ENCODE results near the gene HOXA5.
A peak's percentile ranks its signal among the peaks of the same experiment; 100 is the strongest.

Gene HOXA5

DNA sequence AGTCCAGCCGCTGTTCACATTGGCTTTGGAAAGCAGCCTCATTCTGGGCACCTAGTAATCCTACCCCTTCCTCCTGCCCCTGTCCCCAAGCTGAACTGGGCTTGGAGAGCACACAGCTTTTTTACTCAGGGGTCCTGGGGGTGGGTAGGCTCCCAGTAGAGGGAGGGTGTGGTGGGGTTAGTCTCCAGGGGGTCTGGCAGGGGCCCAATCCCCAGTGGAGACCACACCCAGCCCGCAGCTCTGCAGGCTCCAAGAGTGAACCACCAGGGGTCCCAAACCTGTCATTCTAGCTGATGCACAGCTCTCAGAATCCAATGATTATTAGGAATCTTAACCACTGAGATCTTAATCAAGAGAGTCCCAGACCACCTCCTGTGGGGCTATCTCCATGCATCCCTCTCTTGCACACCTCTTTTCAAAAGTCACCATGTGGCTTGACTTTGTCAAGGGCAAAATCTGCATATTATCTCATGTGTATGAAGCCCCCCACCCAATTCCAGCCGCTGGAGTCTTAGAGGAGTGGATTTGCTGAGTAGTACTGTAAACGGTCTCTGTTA is 38.9 kb upstream of the HOXA5 start:
- Mint-ChIP-seq H3K36me3 (ENCODE audit: low read depth) (peaks cover 12% of the 10 kb centered on the region), H3K9me3 (no peaks in the 10 kb centered on the region), H3K27ac (peak overlapping the region; percentile 56 to 84 (median 58)), H3K4me1 (peaks cover 42% of the 10 kb centered on the region), H3K4me3 (peak overlapping the region; percentile 78 to 92 (median 82)), H3K27me3 (ENCODE audit: low read depth) (peaks cover 98% of the 10 kb centered on the region)
- TF ChIP-seq, protein P1, sequence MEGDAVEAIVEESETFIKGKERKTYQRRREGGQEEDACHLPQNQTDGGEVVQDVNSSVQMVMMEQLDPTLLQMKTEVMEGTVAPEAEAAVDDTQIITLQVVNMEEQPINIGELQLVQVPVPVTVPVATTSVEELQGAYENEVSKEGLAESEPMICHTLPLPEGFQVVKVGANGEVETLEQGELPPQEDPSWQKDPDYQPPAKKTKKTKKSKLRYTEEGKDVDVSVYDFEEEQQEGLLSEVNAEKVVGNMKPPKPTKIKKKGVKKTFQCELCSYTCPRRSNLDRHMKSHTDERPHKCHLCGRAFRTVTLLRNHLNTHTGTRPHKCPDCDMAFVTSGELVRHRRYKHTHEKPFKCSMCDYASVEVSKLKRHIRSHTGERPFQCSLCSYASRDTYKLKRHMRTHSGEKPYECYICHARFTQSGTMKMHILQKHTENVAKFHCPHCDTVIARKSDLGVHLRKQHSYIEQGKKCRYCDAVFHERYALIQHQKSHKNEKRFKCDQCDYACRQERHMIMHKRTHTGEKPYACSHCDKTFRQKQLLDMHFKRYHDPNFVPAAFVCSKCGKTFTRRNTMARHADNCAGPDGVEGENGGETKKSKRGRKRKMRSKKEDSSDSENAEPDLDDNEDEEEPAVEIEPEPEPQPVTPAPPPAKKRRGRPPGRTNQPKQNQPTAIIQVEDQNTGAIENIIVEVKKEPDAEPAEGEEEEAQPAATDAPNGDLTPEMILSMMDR (IDR thresholded peaks at IDR 0.05; ENCODE audit: unreplicated experiment in 3 of 3): peak in 1 of 3 experiments; percentile 8

DNA sequence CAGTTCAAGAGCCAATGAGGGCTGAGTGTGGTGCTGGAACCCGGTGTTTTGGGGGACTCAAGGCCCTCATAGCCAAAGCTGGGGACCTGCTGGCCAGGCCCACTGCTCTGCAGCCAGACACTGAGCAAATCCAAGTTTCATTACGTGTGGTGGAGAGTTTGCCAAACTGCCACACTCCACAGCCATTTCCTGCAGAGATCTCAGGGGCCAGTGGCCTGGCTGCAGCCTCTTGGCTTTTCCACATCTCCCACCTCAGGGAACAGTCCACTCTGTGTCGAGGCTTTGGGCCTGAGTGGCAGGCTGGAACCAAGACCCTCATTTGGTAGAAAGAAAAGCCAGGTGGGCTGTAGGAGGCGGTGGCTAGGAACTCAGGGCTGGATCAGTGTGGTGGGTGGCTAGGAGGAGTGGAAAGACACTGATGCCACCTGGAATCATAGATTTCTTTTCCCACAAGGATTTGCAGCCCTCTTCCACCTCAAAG is 38.4 kb upstream of the HOXA5 start:
- TF ChIP-seq, protein P1 (IDR thresholded peaks at IDR 0.05; ENCODE audit: unreplicated experiment in 3 of 3): no peak
- Mint-ChIP-seq H3K9me3 (no peaks in the 10 kb centered on the region), H3K36me3 (ENCODE audit: low read depth) (peaks cover 17% of the 10 kb centered on the region), H3K4me1 (peaks cover 46% of the 10 kb centered on the region), H3K27ac (peak overlapping the region in 1 of 3 experiments; percentile 100), H3K27me3 (ENCODE audit: low read depth) (peaks cover 98% of the 10 kb centered on the region), H3K4me3 (peak overlapping the region; percentile 25 to 92 (median 61))

DNA sequence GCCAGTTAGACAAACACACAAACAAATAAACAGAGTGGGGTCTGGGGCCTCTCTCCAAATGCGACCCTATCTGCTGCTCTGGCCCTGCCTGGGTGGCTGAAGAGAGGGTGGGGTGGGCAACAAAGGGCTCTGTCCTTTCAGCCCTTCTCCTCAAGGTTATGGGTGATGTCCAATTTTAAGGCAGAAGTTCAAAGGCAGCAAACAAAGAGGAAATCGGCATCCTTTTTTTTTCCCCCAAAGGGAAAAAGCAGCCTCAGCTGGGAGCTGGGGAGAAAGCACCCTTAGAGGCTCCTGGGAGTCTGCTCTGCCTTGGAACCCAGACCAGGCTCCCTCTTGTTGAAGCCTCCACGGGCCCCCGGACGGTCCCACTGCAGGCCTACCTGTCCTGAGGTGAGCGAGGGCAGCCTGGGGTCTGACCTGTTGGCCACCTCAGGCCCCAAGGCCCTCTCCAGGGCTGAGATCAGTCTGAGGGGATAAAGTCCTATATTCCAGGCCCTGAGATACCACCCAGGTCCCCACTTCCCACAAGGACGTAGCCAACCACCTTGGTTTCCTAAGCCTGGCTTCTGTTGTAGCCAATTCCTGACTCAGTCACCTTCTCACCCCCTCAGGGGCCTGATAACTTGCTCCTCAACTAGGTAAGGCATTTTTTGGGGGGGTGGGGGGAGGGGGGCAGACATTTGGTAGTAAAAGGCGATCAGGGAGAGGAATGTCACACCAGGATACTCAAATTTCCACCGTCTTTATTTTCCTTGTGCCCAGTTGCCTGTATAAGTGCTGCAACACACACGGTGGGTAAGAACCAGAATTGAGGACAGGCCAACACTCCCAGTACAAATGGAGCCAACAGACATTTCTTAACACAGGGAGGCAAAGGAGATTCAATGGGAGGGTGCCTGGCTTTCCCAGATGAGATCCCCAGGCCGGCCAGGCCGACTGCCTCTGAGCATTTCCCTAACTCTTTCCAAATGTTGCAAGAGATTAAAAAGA is 37.2 kb upstream of the HOXA5 start:
- H3K27me3 Mint-ChIP-seq (ENCODE audit: low read depth): peaks cover 98% of the 10 kb centered on the region
- TF ChIP-seq, protein P1 (IDR thresholded peaks at IDR 0.05; ENCODE audit: unreplicated experiment in 3 of 3): no peak

DNA sequence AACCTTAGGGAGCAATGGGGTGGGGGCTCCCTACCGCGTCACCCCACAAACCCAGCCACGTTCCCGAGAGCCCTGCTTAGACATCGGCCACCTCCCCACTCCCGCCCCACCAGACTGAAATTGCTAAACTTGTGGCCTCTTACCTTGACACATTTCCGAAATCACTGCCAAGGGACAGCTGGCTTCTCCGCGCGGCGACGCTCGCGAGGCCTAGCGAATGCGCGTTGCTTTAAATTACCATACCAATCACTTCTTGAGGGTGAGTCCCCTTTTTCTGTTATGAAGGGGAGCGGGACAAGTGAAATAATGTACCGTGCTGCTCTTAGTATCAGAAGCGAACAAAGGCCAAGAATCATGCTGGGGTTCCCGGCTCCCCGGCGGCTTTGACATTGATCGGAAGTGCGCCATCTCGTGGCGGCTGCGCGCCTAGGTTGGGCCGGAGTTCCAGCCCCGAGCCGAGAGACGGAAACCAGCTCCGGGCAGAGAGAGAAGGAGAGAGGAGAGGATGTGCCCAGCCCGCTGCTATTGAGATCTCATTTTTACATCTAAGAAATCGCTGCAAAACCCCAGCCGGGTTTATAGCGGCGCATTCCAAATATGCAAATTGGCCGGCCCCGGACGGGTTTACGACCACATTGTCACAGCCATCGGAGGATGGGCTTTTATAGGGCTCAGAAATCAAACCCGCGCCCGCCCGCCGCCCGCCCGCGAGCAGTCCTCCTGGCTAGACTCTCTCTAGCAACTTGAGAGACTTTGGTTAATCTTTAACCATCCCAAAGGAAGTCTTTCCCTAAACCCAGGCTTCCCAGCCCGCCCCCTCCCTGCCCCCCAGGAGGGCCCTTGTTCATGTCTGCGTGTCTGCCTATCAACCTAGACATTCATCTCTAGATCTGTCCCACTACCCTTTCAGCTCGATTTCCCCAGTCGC is 36.3 kb upstream of the HOXA5 start:
- Mint-ChIP-seq H3K9me3 (no peaks in the 10 kb centered on the region), H3K4me1 (peaks cover 46% of the 10 kb centered on the region), H3K36me3 (ENCODE audit: low read depth) (peaks cover 32% of the 10 kb centered on the region), H3K27ac (peak overlapping the region; percentile 95 to 100 (median 96)), H3K4me3 (peak overlapping the region; percentile 83 to 93 (median 92)), H3K27me3 (ENCODE audit: low read depth) (peaks cover 98% of the 10 kb centered on the region)
- TF ChIP-seq, protein P1 (IDR thresholded peaks at IDR 0.05; ENCODE audit: unreplicated experiment in 3 of 3): peak; percentile 92 to 97 (median 96)

More for the DNA sequence above, 37.2 kb upstream of the HOXA5 start:
- peak overlapping the region; percentile 83 to 93 (median 85) for H3K4me3 Mint-ChIP-seq
- peaks cover 46% of the 10 kb centered on the region for H3K4me1 Mint-ChIP-seq
- H3K27ac Mint-ChIP-seq: peak overlapping the region; percentile 95 to 100 (median 96)
- H3K9me3 Mint-ChIP-seq: no peaks in the 10 kb centered on the region
- H3K36me3 Mint-ChIP-seq (ENCODE audit: low read depth): peaks cover 28% of the 10 kb centered on the region

DNA sequence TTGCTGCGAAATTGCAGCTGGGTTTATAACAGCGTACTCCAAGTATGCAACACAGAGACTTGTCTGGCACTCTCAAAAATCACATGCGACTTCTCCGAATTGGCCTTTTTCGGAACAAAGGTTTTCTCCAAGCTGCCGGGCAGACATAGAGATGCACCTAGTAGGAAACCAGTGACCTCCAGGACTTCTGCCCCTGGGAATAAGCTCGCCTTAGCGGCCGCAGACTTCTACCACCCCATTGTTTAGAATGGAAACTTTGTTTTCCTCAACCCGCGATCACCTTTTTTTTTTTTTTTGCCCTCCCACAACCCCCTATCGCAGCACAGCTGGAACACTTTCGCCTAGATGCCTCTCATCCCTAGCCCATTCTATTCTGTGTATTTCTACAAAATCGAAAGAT is 35.5 kb upstream of the HOXA5 start:
- TF ChIP-seq, protein P1 (IDR thresholded peaks at IDR 0.05; ENCODE audit: unreplicated experiment in 3 of 3): no peak
- H3K27ac Mint-ChIP-seq: peak overlapping the region; percentile 95 to 100 (median 96)
- peak overlapping the region; percentile 83 to 93 (median 92) for H3K4me3 Mint-ChIP-seq
- peaks cover 46% of the 10 kb centered on the region for H3K4me1 Mint-ChIP-seq
- no peaks in the 10 kb centered on the region for H3K9me3 Mint-ChIP-seq
- H3K27me3 Mint-ChIP-seq (ENCODE audit: low read depth): peaks cover 94% of the 10 kb centered on the region
- H3K36me3 Mint-ChIP-seq (ENCODE audit: low read depth): peaks cover 32% of the 10 kb centered on the region

Measured in nephron (organoid).